ENCODE results near the gene RTTN. TPM values are rescaled to one million over a fixed set of nuclear protein-coding genes. Genes with fewer than 3 reads are reported as not detected.

RTTN gene
- total RNA-seq, 1 donor from 2014 or later = 52.4 TPM

DNA sequence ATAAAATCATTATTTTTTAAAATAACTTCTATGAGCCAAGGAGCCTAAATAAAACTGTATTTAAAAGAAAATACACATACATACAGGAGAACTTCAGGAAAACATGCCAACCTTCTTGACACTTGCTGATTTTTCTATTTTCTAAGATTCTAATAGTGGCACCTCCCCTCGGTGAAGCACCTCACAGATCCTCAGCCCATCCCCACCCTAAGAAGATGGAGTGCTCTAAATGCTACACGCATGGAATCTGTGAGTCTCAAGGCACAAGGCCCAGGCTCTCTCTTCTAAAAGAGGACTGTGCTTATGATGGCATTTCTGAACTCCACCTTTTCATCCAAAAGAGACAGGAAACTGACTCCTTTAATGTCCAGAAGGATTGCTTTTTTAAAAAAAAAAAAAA is 56.3 kb downstream of the RTTN start:
- H3K27ac ChIP-seq = no peak overlapping the region
- H3K9me3 ChIP-seq (ENCODE audit: low read depth) = no peaks in the 10 kb centered on the region
- H3K36me3 ChIP-seq = no peaks in the 10 kb centered on the region
- H4K20me1 ChIP-seq (ENCODE audit: low read depth) = no peaks in the 10 kb centered on the region
- H3F3A ChIP-seq (ENCODE audit: low read depth) = no peaks in the 10 kb centered on the region
- H3K4me1 ChIP-seq = no peaks in the 10 kb centered on the region
- DNase-seq (ENCODE audit: low spot score) = no peak
- Mint-ChIP-seq H3K27ac (no peak overlapping the region), H3K4me1 (no peaks in the 10 kb centered on the region), H3K9me3 (no peaks in the 10 kb centered on the region), H3K36me3 (peaks cover 7% of the 10 kb centered on the region), H3K4me3 (no peak overlapping the region), H3K27me3 (ENCODE audit: insufficient read depth, low read depth) (no peaks in the 10 kb centered on the region)
- no peak overlapping the region for H3K4me2 ChIP-seq
- no peak overlapping the region for H3K4me3 ChIP-seq
- H2AFZ ChIP-seq (replicated peaks) = no peak overlapping the region
- TF ChIP-seq EZH2phosphoT487 (IDR thresholded peaks at IDR 0.05) (no peak), EZH2 (IDR thresholded peaks at IDR 0.05) (no peak)
- TF ChIP-seq, protein P1, sequence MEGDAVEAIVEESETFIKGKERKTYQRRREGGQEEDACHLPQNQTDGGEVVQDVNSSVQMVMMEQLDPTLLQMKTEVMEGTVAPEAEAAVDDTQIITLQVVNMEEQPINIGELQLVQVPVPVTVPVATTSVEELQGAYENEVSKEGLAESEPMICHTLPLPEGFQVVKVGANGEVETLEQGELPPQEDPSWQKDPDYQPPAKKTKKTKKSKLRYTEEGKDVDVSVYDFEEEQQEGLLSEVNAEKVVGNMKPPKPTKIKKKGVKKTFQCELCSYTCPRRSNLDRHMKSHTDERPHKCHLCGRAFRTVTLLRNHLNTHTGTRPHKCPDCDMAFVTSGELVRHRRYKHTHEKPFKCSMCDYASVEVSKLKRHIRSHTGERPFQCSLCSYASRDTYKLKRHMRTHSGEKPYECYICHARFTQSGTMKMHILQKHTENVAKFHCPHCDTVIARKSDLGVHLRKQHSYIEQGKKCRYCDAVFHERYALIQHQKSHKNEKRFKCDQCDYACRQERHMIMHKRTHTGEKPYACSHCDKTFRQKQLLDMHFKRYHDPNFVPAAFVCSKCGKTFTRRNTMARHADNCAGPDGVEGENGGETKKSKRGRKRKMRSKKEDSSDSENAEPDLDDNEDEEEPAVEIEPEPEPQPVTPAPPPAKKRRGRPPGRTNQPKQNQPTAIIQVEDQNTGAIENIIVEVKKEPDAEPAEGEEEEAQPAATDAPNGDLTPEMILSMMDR (IDR thresholded peaks at IDR 0.05) = no peak
- no peaks in the 10 kb centered on the region for H3K27me3 ChIP-seq
- no peaks in the 10 kb centered on the region for H3K79me2 ChIP-seq (ENCODE audit: low read depth)
- H3K9ac ChIP-seq = peak overlapping the region; percentile 19

DNA sequence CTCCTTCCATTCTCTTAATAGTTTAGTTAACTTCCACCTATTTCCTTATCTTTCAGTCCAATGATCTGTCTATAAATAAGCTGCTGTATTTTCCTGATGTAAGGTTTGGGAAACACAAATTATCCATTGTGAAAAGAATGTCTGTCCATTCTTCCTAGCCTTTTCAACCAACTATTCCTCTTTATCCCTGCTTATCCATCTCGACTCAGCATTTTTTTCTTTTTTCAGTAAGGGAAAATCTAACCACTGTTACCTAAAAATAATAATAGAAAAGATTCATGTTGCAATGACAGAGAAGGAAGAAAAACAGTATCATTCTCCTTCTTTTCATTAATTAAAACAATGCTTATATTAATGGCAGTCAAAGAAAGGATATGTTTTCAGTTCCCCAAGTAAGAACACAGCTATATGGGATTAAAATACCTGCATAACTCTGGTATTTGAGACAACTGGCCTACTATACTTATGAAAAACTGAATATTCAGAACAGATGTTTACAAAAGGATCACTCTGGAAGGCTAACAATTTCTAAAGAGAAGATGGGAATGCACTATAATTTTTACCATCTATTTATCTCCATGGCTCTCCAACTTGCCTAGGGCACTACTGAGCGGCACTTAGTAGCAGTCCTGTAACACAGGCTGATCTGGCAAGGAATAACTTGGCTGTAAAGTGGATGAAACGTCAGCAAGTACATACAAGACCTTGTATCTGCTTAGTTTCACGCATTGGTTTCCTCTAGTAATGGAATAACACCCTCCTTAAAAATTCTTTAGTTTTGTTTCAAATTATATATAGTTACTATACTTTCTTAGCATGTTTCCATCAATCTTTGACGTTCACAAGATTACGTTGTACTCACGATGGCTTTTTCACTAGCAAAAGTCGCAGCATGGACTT is 57.2 kb downstream of the RTTN start:
- H3K4me3 ChIP-seq = no peak overlapping the region
- peak overlapping the region; percentile 19 for H3K9ac ChIP-seq
- Mint-ChIP-seq H3K4me1 (no peaks in the 10 kb centered on the region), H3K9me3 (no peaks in the 10 kb centered on the region), H3K27ac (no peak overlapping the region), H3K36me3 (peaks cover 10% of the 10 kb centered on the region), H3K27me3 (ENCODE audit: insufficient read depth, low read depth) (no peaks in the 10 kb centered on the region), H3K4me3 (no peak overlapping the region)
- no peaks in the 10 kb centered on the region for H3K27me3 ChIP-seq
- no peaks in the 10 kb centered on the region for H3K4me1 ChIP-seq
- H2AFZ ChIP-seq (replicated peaks) = no peak overlapping the region
- no peaks in the 10 kb centered on the region for H3K9me3 ChIP-seq (ENCODE audit: low read depth)
- no peaks in the 10 kb centered on the region for H3K79me2 ChIP-seq (ENCODE audit: low read depth)
- no peak overlapping the region for H3K4me2 ChIP-seq
- no peak overlapping the region for H3K27ac ChIP-seq
- no peaks in the 10 kb centered on the region for H3F3A ChIP-seq (ENCODE audit: low read depth)
- H4K20me1 ChIP-seq (ENCODE audit: low read depth) = no peaks in the 10 kb centered on the region
- H3K36me3 ChIP-seq = no peaks in the 10 kb centered on the region
- no peak for DNase-seq (ENCODE audit: low spot score)
- no peak for TF ChIP-seq EZH2 (IDR thresholded peaks at IDR 0.05)
- TF ChIP-seq, protein P1 (IDR thresholded peaks at IDR 0.05) = no peak
- TF ChIP-seq EZH2phosphoT487 (IDR thresholded peaks at IDR 0.05) = no peak

DNA sequence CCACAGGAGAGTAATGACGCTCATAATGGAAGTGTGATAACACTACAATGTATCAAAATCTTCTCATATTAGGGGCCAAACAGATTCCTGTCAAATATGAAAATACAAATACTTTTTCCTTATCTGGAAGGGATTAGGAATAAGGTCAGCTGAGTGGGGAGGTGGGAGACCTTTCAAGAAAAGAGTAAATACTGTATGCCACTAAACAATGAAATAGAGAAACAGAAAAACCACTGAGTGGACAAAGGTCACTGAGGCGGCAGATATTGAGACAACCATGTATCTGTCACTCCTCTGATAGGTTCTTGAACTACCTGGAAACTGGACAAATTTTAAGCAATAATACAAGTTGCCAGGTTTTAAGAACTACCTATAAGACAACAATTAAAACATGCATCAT is 59.3 kb downstream of the RTTN start:
- peaks cover 17% of the 10 kb centered on the region for H3K36me3 Mint-ChIP-seq
- Histone ChIP-seq H3K79me2 (ENCODE audit: low read depth) (no peaks in the 10 kb centered on the region), H3K4me1 (no peaks in the 10 kb centered on the region), H3K4me2 (no peak overlapping the region), H3K27me3 (no peaks in the 10 kb centered on the region), H3K9me3 (ENCODE audit: low read depth) (no peaks in the 10 kb centered on the region), H3K27ac (no peak overlapping the region), H3K4me3 (no peak overlapping the region), H3F3A (ENCODE audit: low read depth) (no peaks in the 10 kb centered on the region), H2AFZ (replicated peaks) (no peak overlapping the region), H3K9ac (no peak overlapping the region), H3K36me3 (no peaks in the 10 kb centered on the region), H4K20me1 (ENCODE audit: low read depth) (no peaks in the 10 kb centered on the region)
- no peak for DNase-seq (ENCODE audit: low spot score)
- H3K27me3 Mint-ChIP-seq (ENCODE audit: insufficient read depth, low read depth) = no peaks in the 10 kb centered on the region
- H3K27ac Mint-ChIP-seq = no peak overlapping the region
- no peaks in the 10 kb centered on the region for H3K9me3 Mint-ChIP-seq
- H3K4me3 Mint-ChIP-seq = no peak overlapping the region
- no peaks in the 10 kb centered on the region for H3K4me1 Mint-ChIP-seq
- TF ChIP-seq EZH2phosphoT487 (IDR thresholded peaks at IDR 0.05) (no peak), EZH2 (IDR thresholded peaks at IDR 0.05) (no peak)
- TF ChIP-seq, protein P1 (IDR thresholded peaks at IDR 0.05) = no peak

Data from neural progenitor cell (in vitro differentiated cells).